Gastrocnemius medialis (tissue), 4 donors: ENCODE results near the gene SLC6A8.
"Not testable (repeated sequence)": the region's sequence is repeated elsewhere in the genome, so short reads cannot be mapped to it uniquely, and the experiment has no call there.

Source experiments
- CTCF ChIP-seq, 5 experiments: fragments of 450-650 bp in 3 of 5; fragments of 200-600 bp in 2 of 5; sonication (generic) in 2 of 5; IDR thresholded peaks in 4 of 5; conservative IDR thresholded peaks in 1 of 5; 1 replicate in 4 of 5; 2 replicates in 1 of 5; pipeline ENCODE4 v1.5.1; 2016 to 2019; ENCODE audit warnings: antibody characterized with exemption in 5 of 5, mild to moderate bottlenecking in 3 of 5, moderate library complexity in 3 of 5
- POLR2A ChIP-seq, 2 donors: fragments of 450-650 bp; IDR thresholded peaks; one replicate each; pipeline ENCODE4 v1.6.1; 2017; ENCODE audit warnings: antibody characterized with exemption in 2 of 2, mild to moderate bottlenecking in 2 of 2, moderate library complexity in 2 of 2

- TF ChIP-seq CTCF (IDR thresholded peaks at IDR 0.05 in 4 of 5, conservative IDR thresholded peaks at IDR 0.05 in 1 of 5); POLR2A (IDR thresholded peaks at IDR 0.05): not testable (repeated sequence)
These were observed 17.1 kb downstream of the SLC6A8 start for GRCh38 chrX:153704631-153705402.
